Panc1 (cell line): ENCODE measurements around the gene NKRF. TPM values are rescaled to one million over a fixed set of nuclear protein-coding genes. Genes with fewer than 3 reads are reported as not detected.

ENCODE experiments used
- ATAC-seq: fragments of 200-7000 bp; cut with Tn5 transposase; 2 replicates; pipeline ENCODE4 v1.9.1; 2020; ENCODE audit warnings: mild to moderate bottlenecking, moderate library complexity
- BruUV-seq: library from RNA; stranded (reverse); fragments of 400-500 nt; replicated peaks from 2 replicates; lab custom pipeline; 2021; lab: Mats Ljungman, UMichigan
- CTCF ChIA-PET: fragments of 300-600 bp; sonication (Branson Sonifier 250); formaldehyde crosslinking; loops from one replicate; lab custom pipeline; 2022; ENCODE audit warnings: antibody characterized with exemption; lab: Charles Lee
- POLR2A ChIA-PET: fragments of 300-600 bp; sonication (Branson Sonifier 250); formaldehyde crosslinking; loops from one replicate; lab custom pipeline; 2022; ENCODE audit warnings: antibody characterized with exemption; lab: Charles Lee
- DNase-seq: peaks from one replicate; pipeline ENCODE4 v3.0.0-alpha.2; 2010; ENCODE audit warnings: low read depth, low spot score
- H3K27ac ChIP-seq: 2 replicates; pipeline ENCODE4 v1.5.1; 2011; ENCODE audit warnings: mild to moderate bottlenecking, low read length, inconsistent platforms
- H3K27me3 ChIP-seq: fragments of 200-500 bp; sonication (Bioruptor generic); 2 replicates; pipeline ENCODE4 v1.6.0; 2014; ENCODE audit warnings: low read length, inconsistent platforms; ENCODE audit not compliant: control insufficient read depth, insufficient read depth
- H3K36me3 ChIP-seq: fragments of 200-500 bp; sonication (Bioruptor generic); 2 replicates; pipeline ENCODE4 v1.5.1; 2014; ENCODE audit warnings: inconsistent platforms, mild to moderate bottlenecking, low read length, moderate library complexity; ENCODE audit not compliant: control insufficient read depth, insufficient read depth
- H3K4me1 ChIP-seq: 2 replicates; pipeline ENCODE4 v1.5.1; 2011; ENCODE audit warnings: inconsistent platforms, mild to moderate bottlenecking, low read length, moderate library complexity; ENCODE audit not compliant: control insufficient read depth, insufficient read depth
- H3K4me3 ChIP-seq, 2 experiments: 2 replicates each; pipeline ENCODE4 v1.5.1; 2011 to 2012; ENCODE audit warnings: low read depth in 2 of 2, low read length in 2 of 2, mild to moderate bottlenecking in 2 of 2, inconsistent platforms in 1 of 2, moderate library complexity in 1 of 2
- H3K9me3 ChIP-seq: fragments of 200-500 bp; sonication (Bioruptor generic); 2 replicates; pipeline ENCODE4 v1.5.1; 2014; ENCODE audit warnings: low read depth, mild to moderate bottlenecking, inconsistent platforms, low read length, moderate library complexity; ENCODE audit not compliant: control insufficient read depth, insufficient read depth
- CTCF ChIP-seq: fragments of 450-650 bp; IDR thresholded peaks from 2 replicates; pipeline ENCODE4 v1.5.1; 2017; ENCODE audit warnings: mild to moderate bottlenecking
- POLR2AphosphoS5 ChIP-seq: IDR thresholded peaks from 2 replicates; pipeline ENCODE4 v1.6.1; 2012; ENCODE audit warnings: mild to moderate bottlenecking, low read depth, low read length, moderate library complexity
- SIN3A ChIP-seq: IDR thresholded peaks from 2 replicates; pipeline ENCODE4 v1.6.1; 2012; ENCODE audit warnings: low read depth, mild to moderate bottlenecking, low read length, moderate library complexity, borderline replicate concordance; ENCODE audit not compliant: insufficient read depth
- TCF7L2 ChIP-seq: IDR thresholded peaks from 2 replicates; pipeline ENCODE4 v1.6.1; 2011; ENCODE audit warnings: mild to moderate bottlenecking, low read depth, low read length, inconsistent platforms
- in situ Hi-C: cut with HindIII; loops from 2 replicates; pipeline ENCODE4 v1.10.0; 2016; ENCODE audit warnings: low sequenced_read_pairs, low pct_unique_long_range_greater_than_20kb
- intact Hi-C: fragments of 100-400 bp; cut with micrococcal nuclease; formaldehyde crosslinking; loops from one replicate; pipeline ENCODE4 v1.10.0; 2022; ENCODE audit not compliant: unreplicated experiment
- total RNA-seq: library from RNA; stranded (reverse); gene quantifications from one replicate; pipeline ENCODE4 v1.2.1, GENCODE V29; 2021; ENCODE audit not compliant: unreplicated experiment
- TF ChIP-seq, protein P1 (sequence below), 2 experiments: IDR thresholded peaks; 2 replicates each; pipeline ENCODE4 v1.6.1; 2011 to 2012; ENCODE audit warnings: low read depth in 2 of 2, control low read depth in 1 of 2, low read length in 1 of 2, mild to moderate bottlenecking in 1 of 2, moderate library complexity in 1 of 2; ENCODE audit not compliant: insufficient read depth in 1 of 2

The NKRF gene
- total RNA-seq, 1 experiment from 2014 or later: 25.5 TPM

DNA sequence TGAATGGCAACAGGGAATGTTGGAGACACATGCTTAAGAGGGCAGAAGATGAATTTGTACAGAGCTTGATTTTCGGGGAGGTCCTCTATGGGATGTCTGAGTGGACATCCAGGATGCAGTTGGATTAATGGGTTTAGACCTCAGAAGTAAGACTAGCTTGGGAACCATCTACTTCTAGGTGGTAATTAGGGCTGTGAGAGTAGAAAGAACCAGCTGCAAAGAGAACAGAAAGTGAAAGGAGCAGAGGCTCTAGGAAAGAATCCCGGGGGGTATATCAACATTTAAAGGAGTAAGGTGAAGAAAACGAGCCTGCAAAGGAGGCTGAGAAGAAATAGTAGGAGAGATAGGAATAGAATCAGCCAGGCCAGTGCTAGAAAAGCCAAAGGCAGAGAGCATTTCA, 29.0 kb upstream of the NKRF start:
- intact Hi-C loops: no loop called here
- no peaks in the 10 kb centered on the region for H3K4me1 ChIP-seq
- CTCF ChIA-PET: no interaction called here
- H3K27me3 ChIP-seq: no peaks in the 10 kb centered on the region
- in situ Hi-C loops: no loop called here
- H3K27ac ChIP-seq: no peak overlapping the region
- POLR2A ChIA-PET: no interaction called here
- BruUV-seq: no TSS peak
- TF ChIP-seq, protein P1, sequence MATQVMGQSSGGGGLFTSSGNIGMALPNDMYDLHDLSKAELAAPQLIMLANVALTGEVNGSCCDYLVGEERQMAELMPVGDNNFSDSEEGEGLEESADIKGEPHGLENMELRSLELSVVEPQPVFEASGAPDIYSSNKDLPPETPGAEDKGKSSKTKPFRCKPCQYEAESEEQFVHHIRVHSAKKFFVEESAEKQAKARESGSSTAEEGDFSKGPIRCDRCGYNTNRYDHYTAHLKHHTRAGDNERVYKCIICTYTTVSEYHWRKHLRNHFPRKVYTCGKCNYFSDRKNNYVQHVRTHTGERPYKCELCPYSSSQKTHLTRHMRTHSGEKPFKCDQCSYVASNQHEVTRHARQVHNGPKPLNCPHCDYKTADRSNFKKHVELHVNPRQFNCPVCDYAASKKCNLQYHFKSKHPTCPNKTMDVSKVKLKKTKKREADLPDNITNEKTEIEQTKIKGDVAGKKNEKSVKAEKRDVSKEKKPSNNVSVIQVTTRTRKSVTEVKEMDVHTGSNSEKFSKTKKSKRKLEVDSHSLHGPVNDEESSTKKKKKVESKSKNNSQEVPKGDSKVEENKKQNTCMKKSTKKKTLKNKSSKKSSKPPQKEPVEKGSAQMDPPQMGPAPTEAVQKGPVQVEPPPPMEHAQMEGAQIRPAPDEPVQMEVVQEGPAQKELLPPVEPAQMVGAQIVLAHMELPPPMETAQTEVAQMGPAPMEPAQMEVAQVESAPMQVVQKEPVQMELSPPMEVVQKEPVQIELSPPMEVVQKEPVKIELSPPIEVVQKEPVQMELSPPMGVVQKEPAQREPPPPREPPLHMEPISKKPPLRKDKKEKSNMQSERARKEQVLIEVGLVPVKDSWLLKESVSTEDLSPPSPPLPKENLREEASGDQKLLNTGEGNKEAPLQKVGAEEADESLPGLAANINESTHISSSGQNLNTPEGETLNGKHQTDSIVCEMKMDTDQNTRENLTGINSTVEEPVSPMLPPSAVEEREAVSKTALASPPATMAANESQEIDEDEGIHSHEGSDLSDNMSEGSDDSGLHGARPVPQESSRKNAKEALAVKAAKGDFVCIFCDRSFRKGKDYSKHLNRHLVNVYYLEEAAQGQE (IDR thresholded peaks at IDR 0.05; ENCODE audit: insufficient read depth in 1 of 2, low read depth in 2 of 2, low read length in 1 of 2): no peak
- no peak for TF ChIP-seq TCF7L2
- H3K9me3 ChIP-seq: no peaks in the 10 kb centered on the region
- ATAC-seq (no peak), DNase-seq (no peak)
- H3K4me3 ChIP-seq: no peak overlapping the region
- H3K36me3 ChIP-seq: no peaks in the 10 kb centered on the region

DNA sequence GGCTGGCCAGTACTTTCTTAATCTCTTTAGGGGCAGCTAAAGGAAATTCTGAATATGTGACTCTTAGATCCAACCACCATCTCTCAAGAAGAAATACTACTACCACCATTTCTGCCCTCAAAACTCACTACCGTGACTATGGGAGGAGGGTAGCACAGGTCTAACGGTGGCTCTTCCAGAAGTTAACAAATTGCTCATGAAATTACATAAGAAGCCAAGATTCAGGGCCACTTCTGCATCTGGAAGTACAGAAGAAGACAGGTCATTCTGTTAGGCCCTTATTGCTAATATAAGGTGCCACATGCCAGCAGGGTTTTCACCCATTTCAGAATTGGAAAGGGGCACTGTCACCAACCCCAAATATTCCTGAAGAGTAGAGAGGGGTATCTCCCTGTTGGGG, 19.6 kb upstream of the NKRF start:
- in situ Hi-C loops: no loop called here

More for the DNA sequence above, 19.6 kb upstream of the NKRF start:
- Histone ChIP-seq H3K4me3 (no peak overlapping the region), H3K27me3 (no peaks in the 10 kb centered on the region), H3K4me1 (peaks cover 5% of the 10 kb centered on the region), H3K27ac (no peak overlapping the region), H3K36me3 (no peaks in the 10 kb centered on the region), H3K9me3 (no peaks in the 10 kb centered on the region)
- no peak for DNase-seq
- intact Hi-C loops: no loop called here
- no peak for ATAC-seq
- POLR2A ChIA-PET: no interaction called here
- TF ChIP-seq, protein P1 (IDR thresholded peaks at IDR 0.05; ENCODE audit: insufficient read depth in 1 of 2, low read depth in 2 of 2, low read length in 1 of 2): no peak
- no peak for TF ChIP-seq POLR2AphosphoS5
- TF ChIP-seq SIN3A: no peak
- no peak for TF ChIP-seq CTCF
- TF ChIP-seq TCF7L2: no peak
- no TSS peak for BruUV-seq
- CTCF ChIA-PET: no interaction called here
